Mucosa of gallbladder (tissue), 1 donor: ENCODE measurements around the gene SLC19A1. TPM values are rescaled to one million over a fixed set of nuclear protein-coding genes. Genes with fewer than 3 reads are reported as not detected.
"Not testable (repeated sequence)": the region's sequence is repeated elsewhere in the genome, so short reads cannot be mapped to it uniquely, and the experiment has no call there.

Experiments used
- DNase-seq: peaks from one replicate; pipeline ENCODE4 v3.0.0-alpha.2; 2020; ENCODE audit warnings: low spot score
- total RNA-seq: library from RNA; stranded (reverse); gene quantifications from one replicate; pipeline ENCODE4 v1.2.1, GENCODE V29; 2021
- donor health status: DM: no; HTN: no; CAD: no.

Gene SLC19A1
- total RNA-seq, 1 donor from 2014 or later, result 7.0 TPM

DNA sequence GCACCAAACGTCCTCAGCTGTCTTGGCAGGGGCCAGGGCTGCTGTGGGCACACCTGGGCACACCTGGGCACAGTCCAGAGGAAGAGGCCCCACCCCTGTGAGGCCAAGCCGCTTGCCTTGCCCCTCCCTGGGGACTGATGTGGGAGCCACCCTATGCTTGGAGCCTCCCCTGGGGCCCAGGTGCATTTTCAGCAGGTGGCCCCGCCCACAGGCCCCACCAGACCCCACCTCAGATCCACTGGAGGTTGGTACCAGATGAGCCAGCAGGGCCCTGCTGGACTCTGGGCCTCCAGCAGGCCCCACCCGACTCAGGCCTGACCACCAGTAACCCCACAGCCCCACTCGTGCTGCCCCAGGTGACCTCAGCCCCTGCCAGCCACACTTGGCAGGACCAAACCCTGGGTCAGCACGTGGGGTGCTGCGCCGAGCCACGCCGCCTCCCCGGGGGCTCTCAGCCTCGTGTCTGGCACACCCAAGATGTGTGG lies 8.8 kb downstream of the SLC19A1 start:
- DNase-seq, result no peak

DNA sequence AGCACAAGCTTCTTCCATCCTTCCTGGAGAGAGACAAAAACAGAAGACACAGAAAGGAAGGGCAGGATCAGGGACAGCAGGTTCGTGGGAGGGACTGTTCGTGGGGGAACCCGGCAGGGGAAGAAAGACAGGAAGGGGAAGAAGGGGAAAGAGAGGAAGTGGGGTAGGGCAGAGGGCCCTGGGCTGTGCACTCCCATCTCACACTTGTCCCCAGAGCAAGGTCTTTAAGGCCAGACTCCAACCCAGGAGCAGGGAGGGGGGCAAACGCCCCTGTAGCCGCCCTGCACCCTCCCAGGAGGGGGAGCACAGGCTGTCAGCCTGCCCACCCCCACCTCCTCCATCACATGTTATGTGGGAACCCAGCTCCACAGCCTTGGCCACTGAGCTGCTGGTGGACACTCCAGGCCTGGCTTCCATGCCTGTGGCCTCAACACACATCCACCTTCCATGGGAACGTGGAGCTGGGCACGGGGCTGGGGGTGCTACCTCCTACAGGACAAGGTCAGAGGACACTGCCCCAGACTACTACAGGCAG lies 9.3 kb downstream of the SLC19A1 start:
- DNase-seq, result no peak

DNA sequence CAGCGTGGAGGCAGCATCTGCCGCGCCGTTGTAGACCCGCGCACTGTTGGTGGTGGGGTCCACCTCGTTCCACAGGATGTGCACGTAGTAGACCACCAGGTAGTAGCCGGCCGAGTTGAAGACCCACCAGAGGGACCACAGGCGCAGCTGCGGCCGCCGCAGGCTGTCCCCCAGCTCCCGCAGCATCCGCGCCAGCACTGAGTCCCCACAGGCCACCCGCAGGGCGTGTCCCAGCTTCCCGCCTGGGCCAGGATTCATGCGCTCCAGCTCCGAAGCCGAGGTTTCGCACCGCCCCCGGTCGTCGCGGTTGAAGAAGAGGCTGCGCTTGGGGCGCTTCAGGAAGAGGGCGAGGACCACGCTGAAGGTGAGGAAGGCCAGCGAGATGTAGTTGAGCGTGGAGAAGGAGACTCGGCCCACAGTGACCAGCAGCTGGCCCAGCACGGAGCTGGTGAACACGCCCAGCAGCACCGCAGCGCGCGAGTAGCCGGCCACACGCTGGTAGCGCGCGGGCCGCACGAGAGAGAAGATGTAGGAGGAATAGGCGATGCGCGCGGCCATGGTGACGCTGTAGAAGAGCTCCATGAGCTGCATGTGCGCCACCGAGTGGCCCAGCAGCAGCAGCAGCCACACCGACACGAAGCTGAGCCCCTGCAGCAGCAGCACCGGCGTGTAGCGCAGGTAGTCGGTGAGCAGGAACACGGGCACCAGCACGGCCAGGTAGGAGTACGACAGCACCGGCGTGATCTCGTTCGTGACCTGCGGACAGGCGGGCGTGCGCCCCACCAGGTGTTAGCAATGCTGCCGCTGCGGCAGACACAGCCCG lies 10.6 kb downstream of the SLC19A1 start:
- no peak for DNase-seq

DNA sequence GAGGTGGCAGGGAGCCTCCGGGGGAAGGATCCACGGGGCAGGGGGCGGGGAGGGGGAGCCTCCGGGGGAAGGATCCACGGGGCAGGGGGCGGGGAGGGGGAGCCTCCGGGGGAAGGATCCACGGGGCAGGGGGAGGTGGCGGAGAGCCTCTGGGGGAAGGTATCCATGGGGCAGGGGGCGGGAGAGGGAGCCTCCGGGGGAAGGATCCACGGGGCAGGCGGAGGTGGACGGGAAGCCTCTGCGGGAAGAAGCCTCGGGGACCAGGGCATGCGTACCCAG lies 11.2 kb downstream of the SLC19A1 start:
- DNase-seq, result not testable (repeated sequence)

DNA sequence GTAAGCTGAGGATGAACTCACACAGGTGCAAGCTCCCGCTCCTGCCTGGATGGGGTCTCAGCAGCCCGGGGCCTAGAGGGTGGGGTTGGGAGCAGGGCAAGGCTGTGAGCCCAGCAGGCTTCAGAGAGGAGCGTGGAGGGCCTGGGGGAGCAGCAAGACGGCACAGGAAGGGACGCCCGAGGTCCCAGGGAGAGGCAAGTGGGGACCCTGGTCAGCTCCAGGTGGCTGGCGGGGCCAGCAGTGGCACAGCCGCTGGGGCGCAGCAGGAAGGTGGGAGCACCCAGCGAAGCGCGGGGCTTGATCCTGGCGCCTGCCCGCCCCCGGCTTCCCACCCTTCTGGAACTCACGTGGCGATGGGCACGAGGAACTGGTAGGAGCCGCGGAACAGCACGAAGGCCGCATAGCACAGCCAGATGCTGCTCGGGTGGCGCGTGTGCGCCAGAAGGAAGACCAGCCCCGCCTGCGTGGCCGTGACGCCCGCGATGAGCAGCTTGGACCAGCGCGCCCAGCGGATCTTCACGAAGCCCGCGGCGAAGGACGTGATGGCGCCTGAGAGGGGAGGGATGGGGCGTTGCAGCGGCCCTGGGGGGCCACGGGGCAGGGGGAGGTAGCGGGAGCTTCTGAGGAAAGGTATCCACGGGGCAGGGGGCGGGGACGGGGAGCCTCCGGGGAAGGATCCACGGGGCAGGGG lies 11.7 kb downstream of the SLC19A1 start:
- DNase-seq, result no peak

DNA sequence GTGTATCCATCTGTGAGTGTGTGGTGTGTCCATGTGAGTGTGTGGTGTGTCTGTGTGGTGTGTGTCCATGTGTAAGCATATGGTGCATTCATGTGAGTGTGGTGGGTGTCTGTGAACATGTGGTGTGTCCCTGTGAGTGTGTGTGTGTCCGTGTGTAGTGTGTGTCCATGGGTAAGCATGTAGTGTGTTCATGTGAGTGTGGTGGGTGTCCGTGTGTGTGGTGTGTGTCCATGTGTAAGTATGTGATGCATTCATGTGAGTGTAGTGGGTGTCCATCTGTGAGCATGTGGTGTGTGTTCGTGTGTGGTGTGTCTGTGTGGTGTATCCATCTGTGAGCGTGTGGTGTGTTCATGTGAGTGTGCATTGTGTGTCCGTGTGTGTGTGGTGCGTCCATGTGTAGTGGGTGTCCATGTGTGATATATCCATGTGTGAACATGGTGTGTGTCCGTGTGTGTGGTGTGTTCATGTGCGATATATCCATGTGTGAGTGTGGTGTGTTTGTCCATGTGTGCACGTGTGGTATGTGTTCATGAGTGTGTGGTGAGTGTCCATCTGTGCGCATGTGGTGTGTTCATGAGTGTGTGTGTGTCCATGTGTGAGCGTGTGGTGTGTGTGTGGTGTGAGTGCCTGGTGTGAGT lies 12.3 kb downstream of the SLC19A1 start:
- DNase-seq, result no peak

DNA sequence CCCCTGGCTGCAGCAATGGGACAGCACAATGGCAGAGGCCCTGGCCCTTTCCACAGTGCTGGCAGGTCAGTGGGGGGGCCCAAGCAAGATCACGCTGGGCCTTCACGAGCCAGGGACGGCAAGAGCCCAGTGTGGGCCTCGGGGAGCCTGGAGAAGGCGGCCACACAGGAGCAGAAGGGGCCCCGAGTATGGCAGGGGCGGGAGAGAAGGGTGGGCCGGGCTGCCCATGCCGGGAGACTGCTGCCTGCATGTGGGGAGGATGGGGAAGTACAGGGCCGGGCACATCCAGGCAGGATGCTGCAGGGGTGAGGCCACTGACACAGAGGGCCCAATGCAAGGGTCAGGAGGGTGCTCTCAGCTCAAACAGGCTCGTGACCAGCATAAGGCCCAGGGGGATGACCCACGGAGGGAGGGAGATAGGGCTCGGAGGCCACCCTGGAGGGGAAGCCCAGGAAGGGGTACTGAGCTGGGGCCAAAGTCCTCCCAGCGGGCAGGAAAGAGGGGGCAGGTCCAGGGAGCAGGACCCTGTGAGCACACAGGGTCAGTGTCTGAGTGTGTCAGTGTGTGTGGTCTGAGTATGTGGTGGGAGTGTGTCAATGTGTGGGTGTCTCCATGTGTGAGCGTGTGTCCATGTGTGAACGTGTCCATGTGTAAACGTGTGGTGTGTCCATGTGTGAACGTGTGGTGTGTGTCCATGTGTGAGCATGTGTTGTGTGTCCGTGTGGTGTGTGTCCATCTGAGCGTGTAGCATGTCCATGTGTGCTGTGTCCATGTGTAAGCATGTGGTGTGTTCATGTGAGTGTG lies 13.1 kb downstream of the SLC19A1 start:
- no peak for DNase-seq

DNA sequence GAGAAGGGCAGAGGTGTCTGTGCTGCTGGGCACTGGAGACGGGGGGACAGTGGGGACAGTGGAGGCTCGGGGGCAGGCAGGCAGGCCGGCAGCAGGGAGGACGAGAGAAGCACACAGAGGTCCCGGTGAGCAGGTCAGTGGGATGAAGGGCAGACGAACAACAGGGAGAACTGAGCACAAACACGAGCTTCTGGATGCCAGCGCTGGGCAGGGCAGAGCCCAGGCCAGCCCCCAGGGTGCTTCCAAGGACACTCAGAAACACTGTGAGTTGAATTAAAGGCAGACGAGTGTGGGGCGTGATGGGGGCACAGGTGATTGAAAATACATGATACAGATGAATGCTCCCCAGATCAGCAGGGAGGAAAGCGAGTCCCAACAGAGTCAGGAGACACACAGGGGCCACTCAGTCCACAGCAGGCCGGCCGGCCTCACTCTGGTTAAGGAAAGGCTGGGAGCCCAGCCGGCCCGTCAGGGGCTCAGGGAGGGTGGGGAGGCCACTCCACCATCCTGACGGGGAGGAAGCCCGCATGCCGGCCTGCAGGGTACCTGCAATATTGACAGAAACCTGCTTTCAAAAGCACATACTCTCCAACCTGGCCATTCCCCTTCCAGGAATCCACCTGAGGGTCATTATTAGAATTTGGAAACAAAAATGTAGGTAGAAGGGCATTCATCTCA lies 14.1 kb downstream of the SLC19A1 start:
- no peak for DNase-seq

DNA sequence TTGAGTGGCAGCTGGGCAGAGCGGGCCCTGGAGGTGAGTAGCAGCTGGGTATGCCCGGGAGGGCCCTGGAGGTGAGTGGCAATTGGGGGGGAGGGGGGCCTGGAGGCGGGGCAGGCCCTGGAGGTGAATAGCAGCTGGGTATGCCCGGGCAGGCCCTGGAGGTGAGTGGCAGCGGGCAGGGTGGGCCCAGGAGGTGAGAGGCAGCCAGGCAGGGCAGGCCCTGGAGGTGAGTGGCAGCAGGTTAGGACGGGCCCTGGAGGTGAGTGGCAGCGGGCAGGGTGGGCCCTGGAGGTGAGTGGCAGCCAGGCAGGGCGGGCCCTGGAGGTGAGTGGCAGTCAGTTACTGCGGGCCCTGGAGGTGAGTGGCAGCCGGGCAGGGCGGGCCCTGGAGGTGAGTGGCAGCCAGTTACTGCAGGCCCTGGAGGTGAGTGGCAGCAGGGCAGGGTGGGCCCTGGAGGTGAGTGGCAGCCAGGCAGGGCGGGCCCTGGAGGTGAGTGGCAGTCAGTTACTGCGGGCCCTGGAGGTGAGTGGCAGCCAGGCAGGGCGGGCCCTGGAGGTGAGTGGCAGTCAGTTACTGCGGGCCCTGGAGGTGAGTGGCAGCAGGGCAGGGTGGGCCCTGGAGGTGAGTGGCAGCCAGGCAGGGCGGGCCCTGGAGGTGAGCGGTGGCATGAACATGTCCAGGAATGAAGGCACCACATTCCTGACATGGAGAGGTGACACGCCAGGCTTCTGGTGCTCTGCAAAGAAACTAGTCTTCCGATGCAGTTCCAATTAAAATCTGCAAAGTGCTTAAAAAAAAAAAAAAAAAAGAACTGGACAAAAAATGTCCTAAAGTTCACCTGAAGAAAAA lies 14.9 kb downstream of the SLC19A1 start:
- DNase-seq, result not testable (repeated sequence)

DNA sequence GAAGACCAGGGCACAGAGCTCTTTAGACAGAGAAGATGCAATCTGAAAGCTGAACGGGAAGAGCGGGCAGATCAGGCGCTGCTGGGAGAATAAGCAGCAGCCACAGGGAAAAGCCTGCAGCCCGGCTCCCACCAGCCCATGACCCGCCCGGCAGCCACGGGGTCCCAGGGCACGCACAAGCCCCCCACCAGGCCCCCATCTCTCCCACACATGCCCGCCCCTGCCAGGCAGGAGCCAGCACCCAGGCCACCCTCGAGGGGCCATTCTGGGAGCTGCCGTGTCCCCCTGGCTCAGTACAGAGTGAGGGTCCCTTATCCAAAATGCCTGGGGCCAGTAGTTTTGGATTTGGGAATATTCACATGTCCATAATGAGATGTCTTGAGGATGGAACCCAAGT lies 16.3 kb downstream of the SLC19A1 start:
- no peak for DNase-seq

DNA sequence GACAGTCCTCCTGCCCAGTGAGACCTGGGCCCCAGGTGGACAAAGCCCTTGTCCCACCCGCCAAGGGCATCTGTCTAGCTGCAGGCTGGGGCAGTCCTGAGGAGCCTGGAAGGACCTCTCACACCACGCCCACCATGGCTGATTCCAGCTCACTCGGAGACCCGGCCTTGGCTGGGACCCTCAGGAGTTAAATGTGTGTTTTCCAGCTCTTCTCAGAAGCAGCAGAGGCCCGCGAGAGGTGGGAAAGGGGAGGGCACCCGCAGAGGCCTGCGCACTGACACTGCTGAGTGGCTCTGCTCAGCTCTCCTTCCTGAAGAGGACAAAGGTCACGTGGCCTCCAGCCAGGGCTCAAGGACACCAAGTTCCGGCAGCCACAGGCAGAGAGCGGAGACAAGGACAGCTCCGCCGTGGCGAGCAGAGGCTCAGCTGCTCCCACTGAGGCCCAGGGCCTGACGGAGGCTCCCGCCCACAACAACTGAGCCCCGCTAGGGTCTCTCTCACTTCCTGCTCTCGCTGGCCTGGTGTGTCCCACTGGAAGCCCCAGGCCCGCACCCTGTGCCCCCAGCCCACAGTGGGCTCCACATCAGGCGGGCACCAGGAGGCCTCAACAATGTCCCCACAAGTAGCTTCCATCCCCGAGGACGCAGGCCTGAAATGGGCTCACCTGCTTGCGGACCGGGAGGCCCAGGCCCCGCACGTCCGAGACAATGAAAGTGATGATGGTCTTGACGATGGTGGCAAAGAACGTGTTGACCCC lies 16.9 kb downstream of the SLC19A1 start:
- peak; percentile 48 for DNase-seq

DNA sequence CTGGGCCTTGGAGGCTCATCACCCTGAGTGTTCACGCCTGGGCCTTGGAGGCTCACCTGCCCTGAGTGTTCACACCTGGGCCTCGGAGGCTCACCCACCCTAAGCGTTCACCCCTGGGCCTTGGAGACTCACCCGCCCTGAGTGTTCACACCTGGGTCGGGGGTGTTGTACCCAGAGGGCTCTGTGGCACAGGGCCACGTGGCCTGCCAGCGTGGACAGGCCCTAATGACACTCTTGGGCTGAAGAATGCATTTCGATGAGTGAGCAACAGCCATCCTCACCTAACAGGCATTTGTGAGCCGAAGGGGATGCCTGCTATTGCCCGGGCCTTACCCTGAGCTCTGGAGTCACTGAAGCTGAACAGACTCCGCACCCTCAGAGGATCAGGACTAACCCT lies 17.5 kb downstream of the SLC19A1 start:
- DNase-seq, result no peak

DNA sequence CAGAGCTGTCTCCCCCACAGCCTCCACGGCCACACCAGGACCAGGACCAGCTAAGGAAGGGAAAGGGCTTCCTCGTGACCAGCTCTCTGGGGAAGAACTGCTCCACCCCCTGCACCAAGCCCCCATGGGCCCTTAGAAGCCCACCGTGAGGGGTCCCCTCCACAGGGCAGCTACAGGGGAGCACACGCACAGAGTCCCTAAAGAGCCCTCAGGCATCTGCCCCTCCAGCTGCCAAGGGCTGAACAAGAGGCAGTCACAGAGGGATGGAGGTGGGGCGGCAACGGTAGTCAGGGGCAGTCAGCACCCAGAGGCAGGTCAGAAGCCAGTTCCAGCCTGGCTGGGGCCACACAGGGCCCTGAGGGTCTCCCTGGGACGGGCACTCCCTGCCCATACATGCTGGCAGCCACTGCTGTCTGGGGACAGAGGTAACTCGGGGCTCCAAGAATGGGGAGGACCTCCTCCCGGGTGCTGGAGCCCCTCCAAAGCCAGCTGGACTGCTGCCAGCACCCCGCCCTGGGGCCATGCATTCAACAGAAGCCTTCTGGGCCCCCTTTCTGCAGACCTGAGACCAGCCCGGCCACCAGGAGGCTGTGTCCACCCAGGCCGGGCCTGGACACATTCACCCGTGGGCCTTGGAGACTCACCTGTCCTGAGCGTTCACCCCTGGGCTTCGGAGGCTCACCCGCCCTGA lies 18.7 kb downstream of the SLC19A1 start:
- DNase-seq, result no peak

DNA sequence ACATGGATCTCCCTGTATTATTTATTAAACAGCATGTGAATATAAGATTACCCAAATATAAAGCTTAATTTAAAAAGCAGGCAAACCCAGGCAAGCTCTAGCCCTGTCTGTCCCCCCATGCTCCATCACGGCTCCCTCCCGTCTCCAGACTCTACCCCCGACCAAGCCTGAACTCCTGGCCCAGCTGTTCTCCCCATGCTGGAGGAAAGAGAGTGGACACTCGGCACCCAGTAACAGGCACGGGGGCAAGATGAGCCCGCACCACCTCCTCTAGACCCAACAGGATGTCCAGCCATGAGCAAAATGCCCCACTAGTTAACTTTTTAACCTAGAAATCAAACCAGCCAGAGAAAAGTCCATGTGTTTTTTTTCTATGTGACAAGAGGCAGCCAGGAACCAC lies 19.3 kb downstream of the SLC19A1 start:
- DNase-seq, result no peak

DNA sequence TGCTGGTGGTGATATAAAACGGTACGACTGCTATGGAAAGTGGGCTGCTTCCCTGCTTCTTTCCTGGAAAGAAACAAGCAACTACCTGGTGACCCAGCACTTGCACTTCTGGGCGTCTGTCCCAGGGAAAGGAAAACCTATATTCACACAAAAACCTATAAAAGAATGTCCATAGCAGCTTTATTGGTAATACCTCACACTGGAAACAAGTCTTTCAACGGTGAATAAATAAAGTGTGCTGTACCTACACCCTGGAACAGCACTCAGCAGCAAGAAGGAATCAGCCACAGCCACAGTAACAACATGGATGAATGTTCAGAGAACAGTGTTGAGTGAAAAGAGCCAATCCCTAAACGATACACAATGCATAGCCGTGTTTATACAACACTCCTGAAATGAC lies 19.9 kb downstream of the SLC19A1 start:
- DNase-seq, result no peak

DNA sequence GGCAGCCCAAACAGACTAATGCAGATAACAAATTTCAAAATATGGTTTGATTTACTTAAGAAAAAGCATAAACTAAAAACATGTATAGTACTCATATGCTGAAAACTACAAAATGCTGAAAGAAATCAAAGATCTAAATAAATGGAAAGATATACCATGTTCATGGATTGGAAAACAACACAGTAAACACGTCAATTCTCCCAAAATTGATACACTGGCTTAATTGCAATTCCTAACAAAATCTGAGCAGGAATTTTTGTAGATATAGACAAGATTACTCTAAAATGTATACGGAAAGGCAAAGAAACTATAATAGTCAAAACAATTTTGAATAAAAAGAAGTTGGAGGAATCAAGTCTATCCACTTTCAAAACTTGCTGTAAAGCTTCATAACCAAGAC lies 21.0 kb downstream of the SLC19A1 start:
- no peak for DNase-seq

DNA sequence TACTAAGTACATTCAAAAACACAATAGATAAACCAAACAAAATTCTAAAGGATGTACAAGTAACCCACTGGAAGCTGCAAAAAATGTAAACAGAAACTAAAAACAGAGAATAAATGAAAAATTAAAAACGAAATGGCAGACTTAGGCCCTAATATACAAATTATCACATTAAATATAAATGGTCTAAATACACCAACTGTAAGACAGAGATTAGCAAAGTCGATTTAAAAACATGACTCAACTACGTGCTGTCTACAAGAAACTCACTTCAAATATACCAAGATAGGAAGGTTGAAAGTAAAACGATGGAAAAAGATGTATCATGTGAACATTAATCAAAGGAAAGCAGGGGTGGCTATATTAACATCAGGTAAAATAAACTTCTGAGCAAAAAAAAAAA lies 23.1 kb downstream of the SLC19A1 start:
- no peak for DNase-seq

DNA sequence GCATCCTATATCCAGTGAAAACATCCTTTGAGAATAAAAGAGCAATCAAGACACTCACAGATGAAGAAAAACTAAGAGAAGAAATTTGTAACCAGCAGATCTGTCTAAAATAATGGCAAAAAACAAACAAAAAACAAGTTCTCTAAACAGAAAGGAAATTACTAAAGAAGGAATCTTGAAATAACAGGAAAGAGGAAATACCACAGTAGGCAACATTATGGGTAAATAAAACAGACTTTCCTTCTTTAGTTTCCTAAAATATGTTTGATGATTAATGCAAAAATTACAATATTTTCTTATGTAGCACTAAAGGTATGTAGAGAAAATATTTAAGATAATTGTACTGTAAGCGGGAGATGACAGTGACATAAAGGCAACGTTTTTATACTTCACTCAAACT lies 23.5 kb downstream of the SLC19A1 start:
- DNase-seq, result no peak
